GM10847 (cell line): ENCODE data around the gene NCR2.

Experiments used
- POLR2A ChIP-seq: IDR thresholded peaks from 2 replicates; pipeline ENCODE4 v1.6.1; 2011; ENCODE audit not compliant: insufficient read length; ENCODE audit errors: extremely low read depth

Gene NCR2

GRCh38 chr6:41318654-41319565 is 16.5 kb upstream of the NCR2 start:
- no peak for TF ChIP-seq POLR2A

GRCh38 chr6:41321183-41321582 is 14.2 kb upstream of the NCR2 start:
- no peak for TF ChIP-seq POLR2A

GRCh38 chr6:41325446-41326066 is 9.9 kb upstream of the NCR2 start:
- no peak for TF ChIP-seq POLR2A

- TF ChIP-seq POLR2A, result no peak
Measured at GRCh38 chr6:41326092-41326491, 9.3 kb upstream of the NCR2 start.

GRCh38 chr6:41327177-41327576 is 8.2 kb upstream of the NCR2 start:
- TF ChIP-seq POLR2A, result no peak

GRCh38 chr6:41331401-41332150 is 3.8 kb upstream of the NCR2 start:
- no peak for TF ChIP-seq POLR2A

- no peak for TF ChIP-seq POLR2A
Measured at GRCh38 chr6:41332241-41332640, 3.2 kb upstream of the NCR2 start.

- no peak for TF ChIP-seq POLR2A
Measured at GRCh38 chr6:41332842-41333736, 2.3 kb upstream of the NCR2 start.

GRCh38 chr6:41334482-41335040 is 847 bp upstream of the NCR2 start:
- no peak for TF ChIP-seq POLR2A

- no peak for TF ChIP-seq POLR2A
Measured at GRCh38 chr6:41335943-41336342, 535 bp downstream of the NCR2 start.

- TF ChIP-seq POLR2A, result no peak
Measured at GRCh38 chr6:41336824-41337223, 1.4 kb downstream of the NCR2 start.

GRCh38 chr6:41337709-41338108 is 2.3 kb downstream of the NCR2 start:
- TF ChIP-seq POLR2A, result no peak

GRCh38 chr6:41338659-41339058 is 3.3 kb downstream of the NCR2 start:
- TF ChIP-seq POLR2A, result no peak

GRCh38 chr6:41341580-41341979 is 6.2 kb downstream of the NCR2 start:
- TF ChIP-seq POLR2A, result no peak
